GM12874 (cell line): ENCODE data around the gene FBXW11.

Experiments used
- CTCF ChIP-seq: IDR thresholded peaks from 2 replicates; pipeline ENCODE4 v1.5.1; 2011; ENCODE audit warnings: low read depth, mild to moderate bottlenecking, control low read depth, low read length, moderate library complexity; ENCODE audit not compliant: insufficient read depth

FBXW11 gene

GRCh38 chr5:172049226-172049796 is 42.9 kb upstream of the FBXW11 start:
- TF ChIP-seq CTCF = no peak

- TF ChIP-seq CTCF = no peak
These were observed 42.2 kb upstream of the FBXW11 start for GRCh38 chr5:172048539-172049101.

GRCh38 chr5:172048170-172048422 is 41.7 kb upstream of the FBXW11 start:
- no peak for TF ChIP-seq CTCF

GRCh38 chr5:172046593-172046992 is 40.2 kb upstream of the FBXW11 start:
- no peak for TF ChIP-seq CTCF

- TF ChIP-seq CTCF = no peak
These were observed 38.8 kb upstream of the FBXW11 start for GRCh38 chr5:172045315-172045632.

GRCh38 chr5:172044631-172045314 is 38.3 kb upstream of the FBXW11 start:
- TF ChIP-seq CTCF = no peak

GRCh38 chr5:172043865-172044264 is 37.4 kb upstream of the FBXW11 start:
- no peak for TF ChIP-seq CTCF
